HG03196 (cell line): ENCODE results near the gene UNC5CL.
"Not testable (repeated sequence)": the region's sequence is repeated elsewhere in the genome, so short reads cannot be mapped to it uniquely, and the experiment has no call there.

Experiments
- ATAC-seq: cut with Tn5 transposase; IDR thresholded peaks from one replicate; pipeline ENCODE4 v1.9.1; 2021; ENCODE audit not compliant: unreplicated experiment

The UNC5CL gene

DNA sequence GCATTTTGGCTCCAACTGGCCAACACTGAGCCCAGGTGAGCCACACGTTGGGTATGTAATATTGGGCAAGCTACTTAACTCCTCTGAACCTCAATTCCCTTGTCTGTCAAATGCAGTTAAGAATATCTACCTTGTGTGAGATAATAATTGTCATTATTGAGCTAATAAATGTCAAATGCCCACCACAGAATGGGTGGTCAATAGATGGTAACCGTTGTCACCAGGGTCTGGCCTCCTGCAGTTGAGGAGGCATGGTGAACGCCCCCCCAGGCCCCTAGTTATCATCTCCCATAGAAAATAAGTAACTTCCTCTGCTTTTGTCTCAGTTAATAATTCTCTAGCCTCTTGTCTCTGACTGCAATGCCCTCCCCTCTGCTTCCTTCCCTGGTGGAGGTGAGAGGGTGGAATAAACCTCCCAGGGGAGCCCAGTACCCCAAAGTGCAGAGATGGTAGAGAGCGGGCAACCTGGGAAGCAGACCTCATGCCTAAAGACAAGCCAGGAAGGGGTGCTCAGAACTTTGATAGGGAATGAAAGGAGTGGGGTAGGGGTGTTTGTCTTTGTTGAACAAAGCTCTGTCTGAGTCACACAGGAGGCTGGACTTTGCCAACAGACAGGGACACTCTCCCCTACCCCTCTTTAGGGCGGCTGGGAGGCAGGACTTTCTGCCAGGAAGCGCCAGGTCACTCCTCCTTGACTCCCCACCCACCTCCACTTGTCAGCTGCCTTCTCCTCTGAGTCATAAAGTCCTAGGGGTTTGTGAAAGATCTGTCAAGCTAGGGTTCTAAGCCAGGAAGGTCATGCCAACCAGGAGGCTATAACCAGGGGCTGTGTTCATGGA is 1.3 kb upstream of the UNC5CL start:
- peak; percentile 40 for ATAC-seq

DNA sequence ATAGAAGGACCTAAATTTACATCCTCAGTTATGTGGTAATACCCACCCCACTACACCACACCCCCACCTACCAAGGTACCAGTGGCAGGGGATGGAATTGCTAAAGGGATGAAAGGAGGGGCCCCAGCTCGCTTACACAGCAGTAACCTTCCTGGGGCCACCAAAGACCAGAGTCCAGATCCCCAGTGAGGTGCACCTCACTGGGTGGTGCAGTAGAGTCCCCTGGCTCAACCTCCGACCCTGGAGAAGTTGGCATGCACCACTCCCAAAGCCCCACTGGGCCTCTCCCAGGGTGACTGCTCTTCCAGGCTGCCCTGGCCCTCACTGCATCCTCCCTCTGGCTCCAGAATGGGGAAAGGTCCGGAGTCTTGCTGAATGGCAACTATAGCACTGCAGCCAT is 816 bp downstream of the UNC5CL start:
- ATAC-seq = no peak

DNA sequence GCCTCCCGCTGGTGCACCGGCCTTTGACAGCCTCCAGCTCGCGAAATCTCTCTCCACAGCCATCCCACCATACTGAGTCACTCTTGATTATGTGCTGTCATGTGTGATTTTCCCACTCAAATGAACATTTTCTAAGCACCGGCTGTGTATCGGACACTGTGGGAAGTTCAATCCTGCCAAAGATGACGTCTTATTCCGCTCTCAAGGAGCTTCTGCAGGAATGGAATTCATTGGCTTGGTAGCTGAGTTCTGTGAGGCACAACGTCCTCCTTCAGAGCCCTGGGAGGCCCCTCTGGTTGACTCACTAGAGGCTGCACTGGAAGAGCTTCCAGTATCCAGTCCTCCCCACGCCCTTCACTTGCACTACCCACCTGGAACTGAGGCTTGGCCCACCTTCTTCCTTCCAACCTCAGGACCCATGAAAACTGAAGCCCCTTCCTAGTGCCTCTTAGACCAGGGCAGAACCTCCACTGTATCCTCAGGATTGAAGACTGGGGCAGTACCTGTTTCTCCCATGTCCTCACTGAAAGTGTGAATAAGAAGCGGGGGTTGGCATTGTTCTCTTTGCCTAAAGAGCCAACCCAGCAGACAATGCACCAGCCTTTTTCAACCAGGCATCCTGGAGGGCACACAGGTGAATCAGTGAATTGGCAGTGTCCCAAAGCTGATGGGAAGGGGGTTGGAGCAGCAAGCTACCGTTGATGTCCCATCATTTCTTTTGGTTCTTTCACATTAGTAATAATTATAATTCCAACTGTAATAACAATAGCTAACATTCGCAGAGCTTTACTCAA is 1.7 kb downstream of the UNC5CL start:
- no peak for ATAC-seq

DNA sequence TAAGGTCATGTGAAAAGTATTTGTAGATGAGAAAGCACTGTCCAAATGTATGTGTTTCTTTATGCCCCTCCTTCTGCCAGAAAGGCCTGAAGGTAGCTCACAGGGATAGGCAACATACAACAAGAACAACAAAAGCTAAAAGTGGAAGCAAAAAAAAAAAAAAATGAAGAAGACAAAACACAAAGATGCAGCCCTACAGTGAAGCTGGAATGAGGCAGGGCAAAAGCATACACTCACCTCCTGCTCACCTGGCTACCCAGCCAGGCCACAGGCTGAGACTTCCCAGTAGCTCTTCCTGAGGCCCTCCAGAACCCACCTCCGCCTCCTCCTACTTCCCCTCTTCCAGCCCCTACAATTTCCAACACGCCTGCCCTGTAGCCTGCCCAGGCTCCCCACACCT is 2.4 kb downstream of the UNC5CL start:
- no peak for ATAC-seq

DNA sequence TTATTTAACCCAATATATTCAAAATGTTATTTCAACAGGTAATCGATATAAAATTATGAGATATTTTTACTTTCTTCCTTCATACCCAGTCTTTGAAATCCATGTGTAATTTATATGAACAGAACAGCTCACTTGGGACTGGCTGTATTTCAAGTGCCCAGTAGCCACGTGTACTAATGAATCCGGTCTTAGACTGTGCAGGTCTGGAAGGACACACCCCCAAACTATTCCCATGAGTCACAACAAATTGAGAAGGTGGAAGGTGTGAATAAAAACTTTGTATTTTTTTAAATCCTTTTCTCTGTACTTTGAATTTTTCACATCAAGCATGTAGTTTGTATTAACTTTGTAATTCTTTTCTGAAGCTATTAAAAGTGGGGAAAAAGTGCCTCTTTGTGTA is 2.8 kb downstream of the UNC5CL start:
- ATAC-seq = no peak

DNA sequence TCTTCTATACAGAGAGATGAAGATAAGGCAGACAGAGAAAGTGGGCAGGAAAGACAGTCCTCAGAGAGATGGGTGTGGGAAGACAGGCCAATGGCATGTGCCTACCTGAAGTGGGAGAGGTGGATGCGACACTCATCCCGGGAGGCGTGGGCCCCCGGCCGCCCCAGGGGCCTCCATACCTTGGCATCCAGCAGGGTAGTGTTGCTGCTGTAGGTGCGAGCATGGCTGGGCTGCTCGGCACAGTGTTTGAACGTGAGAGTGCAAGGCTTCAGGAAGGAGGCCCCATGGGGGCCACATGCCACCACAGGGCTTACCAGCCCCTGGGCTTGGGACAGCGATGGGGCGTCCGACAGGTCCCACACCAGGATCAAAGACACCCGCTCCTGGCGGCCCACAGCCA is 5.2 kb downstream of the UNC5CL start:
- ATAC-seq = no peak

DNA sequence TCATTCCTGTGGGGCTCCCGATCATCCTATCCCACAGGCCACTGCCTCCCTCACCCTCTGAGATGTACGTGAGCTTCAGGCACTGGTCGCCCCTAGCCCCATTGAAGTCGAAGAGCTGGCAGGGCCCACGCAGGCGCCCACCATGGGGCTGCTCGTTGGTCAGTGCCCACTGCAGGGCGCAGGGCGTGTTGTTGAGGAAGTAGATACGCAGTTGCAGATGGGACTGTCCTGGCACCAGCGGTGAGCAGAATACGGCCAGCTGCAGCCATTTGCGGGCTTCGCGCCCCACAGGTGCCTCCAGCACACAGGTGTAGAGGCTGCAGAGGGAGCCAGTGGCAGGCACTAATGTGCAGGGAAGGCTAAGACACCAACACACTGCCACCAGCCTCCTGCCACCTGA is 6.2 kb downstream of the UNC5CL start:
- no peak for ATAC-seq

DNA sequence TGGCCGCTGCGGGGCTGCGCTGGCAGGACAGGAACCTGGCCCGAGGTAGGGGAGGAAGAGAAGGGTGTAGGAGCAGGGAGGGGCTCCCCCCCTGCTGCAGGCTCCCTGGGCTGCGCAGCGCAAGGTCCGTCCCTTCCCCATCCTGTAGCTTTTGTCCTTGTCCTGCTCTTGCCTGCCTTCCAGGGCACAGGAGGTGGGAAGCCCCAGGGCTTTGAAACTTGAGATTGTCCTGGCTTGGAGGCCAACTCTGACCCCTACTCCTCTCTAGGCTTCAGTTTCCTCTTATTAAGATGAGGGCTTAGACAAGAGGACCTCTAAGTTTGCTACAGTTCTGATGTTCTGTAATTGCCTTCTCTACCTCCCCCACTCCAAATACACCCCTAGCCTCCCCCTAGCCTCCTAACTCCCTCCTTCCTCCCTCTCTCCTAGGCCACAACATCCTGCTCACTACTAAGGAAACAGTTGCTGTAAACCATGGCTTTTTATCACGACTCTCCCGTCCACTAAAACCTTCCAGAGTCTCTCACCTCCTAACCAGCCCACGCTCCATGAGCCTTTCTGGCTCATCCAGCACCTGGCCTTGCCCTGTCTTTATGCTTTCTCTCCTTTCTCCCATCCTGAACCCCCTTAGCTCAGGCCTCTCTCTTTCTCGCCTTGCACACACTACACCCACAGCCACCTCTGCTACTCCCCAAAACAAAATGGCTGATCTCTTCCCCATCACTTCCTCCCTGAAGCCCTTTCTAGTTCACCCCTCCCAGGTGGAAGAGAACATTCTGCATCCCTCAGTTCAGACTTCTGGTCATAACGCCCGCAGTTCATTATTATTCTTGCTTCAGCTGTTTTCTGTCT is 10.2 kb downstream of the UNC5CL start:
- ATAC-seq = peak; percentile 38

DNA sequence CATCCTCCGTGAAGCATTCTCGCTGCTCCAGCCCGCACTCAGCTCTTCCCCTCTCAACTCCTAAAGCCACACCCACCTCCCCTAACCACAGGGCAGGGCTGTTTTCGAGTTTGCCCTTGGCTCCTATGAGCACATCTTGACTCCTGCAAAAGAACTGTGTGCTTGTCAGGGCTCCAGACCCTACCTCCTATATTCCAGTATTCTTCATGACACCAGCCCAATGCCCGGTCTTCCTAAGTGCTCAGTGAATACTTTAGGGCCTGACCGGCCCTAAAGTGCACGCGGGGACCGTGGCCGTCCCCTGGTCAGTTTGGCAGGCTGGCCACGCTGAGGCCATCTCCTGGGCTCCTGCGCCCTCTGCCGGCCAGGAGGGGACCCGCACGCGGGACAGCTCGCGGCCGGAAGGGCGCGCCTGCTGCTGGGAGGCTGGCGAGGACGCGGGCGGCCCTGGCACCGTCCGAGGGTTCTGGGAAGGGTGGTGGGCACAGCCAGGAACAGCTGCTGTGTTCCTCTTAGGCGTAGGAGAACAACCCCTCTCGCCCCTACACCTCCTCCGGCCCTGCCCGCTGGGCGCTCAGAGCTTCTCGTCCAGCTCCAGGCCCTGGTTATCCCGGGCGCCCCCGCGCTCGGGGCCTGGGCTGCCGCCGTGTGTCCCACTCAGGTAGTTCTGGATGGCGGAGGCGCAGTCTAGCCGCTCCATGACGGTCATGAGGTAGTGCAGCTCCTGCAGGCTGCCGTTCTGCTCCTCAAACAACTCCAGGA is 11.0 kb downstream of the UNC5CL start:
- peak; percentile 84 for ATAC-seq

DNA sequence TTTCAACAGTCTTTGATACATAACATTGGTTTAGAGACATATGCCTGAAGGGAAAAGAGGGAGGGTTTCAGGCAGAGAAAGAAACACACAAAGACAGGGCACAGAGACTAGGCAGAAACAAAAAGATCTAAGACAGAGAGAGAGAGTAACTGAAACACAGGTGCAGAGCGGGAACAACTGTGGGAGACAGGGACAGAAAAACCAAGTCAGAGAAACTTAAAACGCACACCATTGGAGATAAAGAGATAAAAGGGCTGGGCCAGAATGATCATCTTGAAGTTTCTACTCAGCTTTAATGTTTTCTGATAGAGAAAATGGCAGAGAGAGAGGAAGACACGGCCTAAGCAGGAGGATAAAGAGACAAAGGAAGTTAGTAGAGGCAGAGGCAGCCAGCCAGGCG is 11.8 kb downstream of the UNC5CL start:
- ATAC-seq = no peak

DNA sequence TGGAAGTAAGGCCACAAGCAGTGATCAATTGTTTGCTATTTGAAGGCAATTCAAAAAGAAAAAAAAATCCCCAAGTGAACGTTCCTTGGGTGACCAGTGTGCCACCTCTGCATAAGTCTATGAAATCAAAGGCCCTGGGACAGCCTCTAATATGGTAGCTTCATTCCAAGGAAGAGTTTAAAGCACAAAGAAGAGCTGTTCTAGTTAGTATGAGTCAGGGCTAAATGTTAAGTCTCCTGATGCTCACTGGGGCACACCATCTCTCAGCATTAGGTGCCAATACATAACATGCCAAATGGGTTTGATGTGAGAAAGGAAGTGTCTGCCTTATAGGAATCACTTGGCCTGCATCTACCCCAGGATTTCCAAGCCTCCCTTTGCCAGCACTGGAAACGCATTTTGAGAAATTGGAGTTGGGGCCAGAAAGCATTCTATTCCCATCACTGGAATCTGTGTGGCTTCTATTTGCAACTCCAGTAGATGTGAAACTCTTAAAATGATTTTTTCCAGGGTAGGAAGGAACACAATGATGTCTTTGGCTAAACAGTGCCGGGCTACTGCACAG is 13.0 kb downstream of the UNC5CL start:
- no peak for ATAC-seq

DNA sequence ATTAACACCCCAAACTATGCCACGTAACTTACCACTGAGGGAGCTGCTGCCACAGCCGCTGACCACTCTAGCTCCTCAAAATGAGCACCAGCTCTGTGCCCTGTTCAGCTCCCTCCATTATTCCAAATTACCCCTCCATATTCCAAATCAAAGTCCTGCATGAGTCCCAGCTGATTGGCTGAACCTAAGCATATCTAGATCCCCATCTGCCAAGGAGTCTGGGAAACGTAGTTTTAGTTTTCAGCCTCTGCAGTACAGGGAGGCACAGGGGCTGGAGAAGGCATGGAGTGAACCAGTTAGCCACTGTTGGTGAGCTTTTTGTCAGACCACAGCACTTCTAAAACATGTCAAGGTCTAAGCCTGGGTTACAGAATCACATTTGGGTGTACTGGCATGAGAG is 15.9 kb downstream of the UNC5CL start:
- ATAC-seq = no peak

DNA sequence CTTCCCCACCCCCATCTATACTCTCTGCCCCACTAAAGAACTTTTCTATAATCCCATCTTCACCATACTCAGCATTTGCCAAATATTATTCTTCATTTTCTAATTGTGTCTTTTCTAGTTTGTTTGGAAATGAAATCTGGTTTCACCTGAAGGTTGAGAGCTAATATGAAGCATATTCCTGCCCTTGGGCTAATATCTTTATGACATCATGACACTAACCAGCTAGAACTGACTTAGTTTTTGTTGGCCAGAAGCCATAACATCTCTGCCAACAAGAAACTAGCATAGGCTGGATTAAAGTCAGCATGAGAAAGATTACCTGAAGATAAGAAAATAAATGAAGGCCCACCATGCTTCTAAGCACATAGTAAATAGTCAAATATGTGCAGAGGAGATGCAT is 16.7 kb downstream of the UNC5CL start:
- ATAC-seq = no peak

DNA sequence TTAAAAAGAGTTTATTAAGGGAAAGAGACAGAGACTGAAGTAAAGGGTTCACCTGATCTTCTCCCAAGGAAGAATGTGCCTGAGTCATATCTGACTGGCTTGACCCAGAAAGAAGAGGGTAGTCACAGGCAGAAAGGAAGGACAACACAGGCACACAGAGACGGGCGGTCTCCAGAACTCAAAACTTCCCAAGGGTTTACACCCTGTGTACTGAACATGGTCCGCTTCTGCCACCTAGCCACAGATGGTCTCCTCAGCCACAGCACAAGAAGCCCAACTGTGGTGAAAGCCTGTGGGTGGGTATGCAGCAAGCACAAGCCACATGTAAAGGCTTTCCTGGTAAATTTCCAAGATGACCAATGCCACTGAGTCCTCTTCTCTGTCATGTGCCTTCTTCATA is 17.2 kb downstream of the UNC5CL start:
- no peak for ATAC-seq

DNA sequence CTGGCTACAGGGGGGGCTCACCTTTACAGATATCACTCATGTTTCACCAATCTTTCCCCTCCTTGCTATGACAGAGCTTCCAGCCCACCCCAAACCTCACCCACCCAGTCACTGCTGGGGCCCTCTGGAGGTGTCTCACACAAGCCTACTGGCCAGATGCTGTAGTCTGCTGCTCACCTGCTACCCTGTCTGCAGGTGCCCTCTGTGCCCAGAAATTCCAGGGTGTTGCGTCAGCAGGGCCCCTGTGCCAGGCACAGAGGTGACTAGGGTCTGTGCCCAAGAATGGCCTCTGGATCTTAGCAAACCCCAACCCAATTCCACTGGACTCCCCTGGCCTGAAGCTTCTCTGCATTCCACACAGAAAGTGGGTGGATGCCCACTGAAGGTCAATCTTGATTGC is 21.4 kb downstream of the UNC5CL start:
- ATAC-seq = no peak

DNA sequence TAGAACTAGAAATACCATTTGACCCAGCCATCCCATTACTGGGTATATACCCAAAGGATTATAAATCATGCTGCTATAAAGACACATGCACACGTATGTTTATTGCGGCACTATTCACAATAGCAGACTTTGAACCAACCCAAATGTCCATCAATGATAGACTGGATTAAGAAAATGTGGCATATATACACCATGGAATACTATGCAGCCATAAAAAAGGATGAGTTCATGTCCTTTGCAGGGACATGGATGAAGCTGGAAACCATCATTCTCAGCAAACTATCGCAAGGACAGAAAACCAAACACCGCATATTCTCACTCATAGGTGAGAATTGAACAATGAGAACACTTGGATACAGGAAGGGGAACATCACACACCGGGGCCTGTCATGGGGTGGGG is 23.2 kb downstream of the UNC5CL start:
- ATAC-seq = not testable (repeated sequence)

DNA sequence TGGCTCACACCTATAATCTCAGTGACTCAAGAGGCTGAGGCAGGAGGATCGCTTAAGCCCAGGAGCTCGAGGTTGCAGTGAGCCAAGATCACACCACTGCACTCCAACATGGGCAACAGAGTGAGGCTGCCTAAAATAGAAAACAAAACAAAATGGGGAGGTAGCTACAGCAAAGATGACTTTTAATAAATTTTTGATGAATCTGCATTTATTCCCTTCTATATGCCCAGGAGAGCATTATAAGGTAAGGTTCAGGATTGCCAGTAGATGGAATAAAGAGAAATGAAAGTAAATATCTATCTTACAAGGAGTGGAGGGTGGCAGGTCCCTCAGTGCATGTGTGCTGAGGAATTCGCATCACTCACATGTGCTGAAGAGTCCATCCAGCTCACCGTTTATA is 24.2 kb downstream of the UNC5CL start:
- ATAC-seq = no peak

DNA sequence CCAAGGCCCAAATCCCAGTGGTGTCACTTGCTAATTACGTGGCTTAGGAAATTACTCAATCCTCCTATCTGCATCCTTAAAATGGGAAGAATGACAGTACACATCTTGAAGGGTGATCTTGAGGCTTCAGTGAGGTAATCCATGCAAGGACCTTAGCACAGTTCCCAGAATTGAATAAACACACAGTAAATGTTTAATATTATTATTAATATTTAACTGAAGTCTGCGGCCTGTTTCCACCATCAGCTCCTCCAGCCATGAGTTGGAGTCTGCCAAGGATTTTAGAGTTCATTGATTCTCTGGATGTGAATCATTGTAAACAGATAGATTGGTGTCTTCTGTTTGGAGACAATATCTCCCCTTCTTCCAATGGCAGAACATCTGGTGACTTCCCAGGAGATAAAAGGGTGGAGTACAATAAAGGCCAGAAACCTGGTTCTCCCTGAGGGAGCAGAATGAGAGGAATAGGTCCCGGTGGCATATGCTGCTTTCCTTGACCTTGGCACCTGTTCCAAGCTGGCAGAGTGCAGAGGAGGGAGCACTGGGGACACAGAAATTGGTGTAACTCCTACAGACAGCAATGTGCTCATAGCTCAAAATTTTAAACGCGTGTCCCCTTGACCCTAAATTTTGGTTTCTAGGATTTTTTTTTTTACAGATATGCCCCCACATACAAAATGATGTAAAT is 25.4 kb downstream of the UNC5CL start:
- ATAC-seq = no peak

DNA sequence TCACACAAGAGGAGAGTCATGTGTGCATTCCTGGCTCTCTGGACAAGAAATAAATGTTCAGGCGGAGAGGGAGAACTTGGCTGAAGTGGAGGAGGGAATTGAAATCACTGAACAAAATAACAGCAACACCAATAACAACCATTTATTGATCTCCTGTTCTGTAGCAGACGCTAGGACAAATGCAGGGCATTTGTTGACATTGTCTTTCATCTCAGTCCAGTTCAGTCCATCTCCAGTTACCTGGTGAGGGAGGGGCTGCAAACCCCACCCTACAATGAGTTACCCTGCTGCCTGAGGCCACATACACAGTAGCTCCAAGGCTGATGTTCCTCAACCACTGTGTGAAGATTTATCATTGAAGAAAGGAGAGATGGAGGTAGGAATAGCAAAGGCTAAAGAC is 27.3 kb downstream of the UNC5CL start:
- no peak for ATAC-seq

DNA sequence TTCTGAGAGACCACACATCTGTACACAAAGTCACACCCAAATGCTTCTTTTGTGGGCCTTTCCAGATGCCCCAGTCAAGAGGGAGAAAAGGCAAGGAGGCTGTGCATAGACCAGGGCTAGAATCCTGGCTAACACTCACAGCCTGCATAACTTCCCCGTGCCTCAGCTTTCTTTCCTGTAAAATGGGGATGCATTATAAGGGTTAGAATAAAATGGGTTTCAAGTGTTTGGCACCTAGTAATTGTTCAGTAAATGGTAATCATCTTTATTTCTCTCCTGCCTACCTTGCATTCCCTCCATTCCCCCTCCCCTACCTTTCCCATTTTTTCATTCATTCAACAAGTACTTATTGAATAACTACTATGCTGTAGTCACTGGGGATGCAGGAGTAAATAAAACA is 29.4 kb downstream of the UNC5CL start:
- ATAC-seq = no peak
